Naive thymus-derived CD4-positive, alpha-beta T cell (primary cell): ENCODE measurements around the gene VPS9D1. TPM values are rescaled to one million over a fixed set of nuclear protein-coding genes. Genes with fewer than 3 reads are reported as not detected.

Experiments used
- ATAC-seq: fragments of 150-1000 bp; cut with Tn5 transposase; 2 replicates; pipeline ENCODE4 v1.10.0; 2021; ENCODE audit warnings: mild to moderate bottlenecking, moderate library complexity
- CTCF ChIA-PET: fragments of 350-600 bp; sonication (Branson Sonifier 250); formaldehyde crosslinking; loops from one replicate; lab custom pipeline; 2021; ENCODE audit warnings: antibody characterized with exemption; lab: Charles Lee
- POLR2A ChIA-PET: fragments of 350-600 bp; sonication (Branson Sonifier 250); formaldehyde crosslinking; loops from one replicate; lab custom pipeline; 2021; ENCODE audit warnings: antibody characterized with exemption, inconsistent platforms; lab: Charles Lee
- DNase-seq, 9 donors: peaks; one replicate each; pipeline versions ENCODE4 v3.0.0 to v3.0.0-alpha.2; 2020 to 2022; ENCODE audit warnings: mixed read lengths in 1 of 9
- H3K27ac ChIP-seq: one replicate; pipeline ENCODE4 v1.7.0; 2013; ENCODE audit warnings: mild to moderate bottlenecking, low read depth, low read length, moderate library complexity
- H3K27me3 ChIP-seq, 2 donors: one replicate each; pipeline ENCODE4 v1.7.0; 2013; ENCODE audit warnings: low read length in 2 of 2, mild to moderate bottlenecking in 2 of 2, moderate library complexity in 2 of 2; ENCODE audit not compliant: control insufficient read depth in 2 of 2, insufficient read depth in 2 of 2
- H3K36me3 ChIP-seq, 3 experiments: 1 replicate in 2 of 3; 2 replicates in 1 of 3; pipeline ENCODE4 v1.7.0; 2013; ENCODE audit warnings: low read length in 3 of 3, mild to moderate bottlenecking in 3 of 3, moderate library complexity in 1 of 3; ENCODE audit not compliant: insufficient read depth in 3 of 3, control insufficient read depth in 2 of 3
- H3K4me1 ChIP-seq, 2 donors: one replicate each; pipeline ENCODE4 v1.7.0; 2013; ENCODE audit warnings: low read length in 2 of 2, mild to moderate bottlenecking in 2 of 2, moderate library complexity in 1 of 2; ENCODE audit not compliant: control insufficient read depth in 2 of 2, insufficient read depth in 2 of 2
- H3K4me3 ChIP-seq: 2 replicates; pipeline ENCODE4 v1.7.0; 2013; ENCODE audit warnings: mild to moderate bottlenecking, low read length
- H3K9me3 ChIP-seq, 3 experiments: 1 replicate in 2 of 3; 2 replicates in 1 of 3; pipeline ENCODE4 v1.7.0; 2013; ENCODE audit warnings: low read length in 3 of 3; ENCODE audit not compliant: control insufficient read depth in 2 of 3
- H3K27ac Mint-ChIP-seq, 9 donors: one replicate each; pipeline ENCODE4 v1.8.0; 2020 to 2022; ENCODE audit warnings: mixed read lengths in 9 of 9, mild to moderate bottlenecking in 8 of 9, moderate library complexity in 5 of 9, inconsistent platforms in 2 of 9
- H3K27me3 Mint-ChIP-seq, 5 donors: one replicate each; pipeline ENCODE4 v1.8.0; 2021 to 2022; ENCODE audit warnings: mixed read lengths in 5 of 5, mild to moderate bottlenecking in 1 of 5
- H3K36me3 Mint-ChIP-seq, 5 donors: one replicate each; pipeline ENCODE4 v1.8.0; 2020 to 2022; ENCODE audit warnings: mixed read lengths in 5 of 5, mild to moderate bottlenecking in 3 of 5, inconsistent platforms in 1 of 5
- H3K4me1 Mint-ChIP-seq, 7 donors: one replicate each; pipeline ENCODE4 v1.8.0; 2020 to 2022; ENCODE audit warnings: mixed read lengths in 7 of 7, mild to moderate bottlenecking in 3 of 7, inconsistent platforms in 1 of 7
- H3K4me3 Mint-ChIP-seq, 10 donors: one replicate each; pipeline ENCODE4 v1.8.0; 2020 to 2022; ENCODE audit warnings: mild to moderate bottlenecking in 10 of 10, mixed read lengths in 10 of 10, moderate library complexity in 6 of 10, inconsistent platforms in 2 of 10
- H3K9me3 Mint-ChIP-seq, 11 donors: one replicate each; pipeline ENCODE4 v1.8.0; 2020 to 2022; ENCODE audit warnings: mixed read lengths in 11 of 11, mild to moderate bottlenecking in 4 of 11, inconsistent platforms in 1 of 11, moderate library complexity in 1 of 11
- intact Hi-C, 2 donors: fragments of 100-400 bp; cut with micrococcal nuclease; formaldehyde crosslinking; loops; one replicate each; pipeline ENCODE4 v1.15.1; 2023
- polyA plus RNA-seq, 2 donors: library from polyadenylated mRNA; unstranded; fragments of 300-500 nt; fragmentation: Illumina TruSeq; gene quantifications; one replicate each; pipeline ENCODE4 v1.2.3, GENCODE V29; 2021
- total RNA-seq, 6 experiments: library from RNA in 5 of 6; stranded (reverse) in 5 of 6; gene quantifications; 1 replicate in 5 of 6; 2 replicates in 1 of 6; pipeline ENCODE4 v1.2.3 and lab custom pipeline; 2021 to 2026

Gene VPS9D1
- 10 to 100 TPM; 11.2 to 28.9 (median 13.3) TPM for total RNA-seq
- 1 to 10 TPM in 1 of 2 donors, under 1 TPM in 1; 0.93 to 1.5 TPM for polyA plus RNA-seq
- 46.8 reads per million, percentile 70 among the genes with 10 or more reads in this experiment for total RNA-seq (lab: John Stamatoyannopoulos, UW)

GRCh38 chr16:89720813-89721545, at the start of gene VPS9D1, which contains the start of gene ZNF276:
VPS9D1 (minus strand) TSS chr16:89720898; CDS start chr16:89720861, 37 bp downstream.
ZNF276 (plus strand) TSS chr16:89721537; CDS start chr16:89721641, 104 bp downstream.
- DNase-seq (peak in 7 of 9 donors; percentile 73 to 88 (median 87)), ATAC-seq (peak; percentile 67)
- CTCF ChIA-PET, result no interaction called here
- intact Hi-C loops, result loop anchor here (1.0 to 10.0 kb wide), 6 partner anchors 10 to 1266 kb away; partner anchors contain the start of genes CTU2 (in 1 of the 2), FANCA (in 1 of the 2), MC1R (in 1 of the 2) and RNF166 (in 1 of the 2)
- Mint-ChIP-seq H3K36me3 (peaks cover 5 to 18% (median 15%) of the 10 kb centered on the region in 5 donors), H3K9me3 (no peaks in the 10 kb centered on the region), H3K27ac (peak within 1 kb of the TSS; percentile 88 to 99 (median 95)), H3K4me3 (peak within 1 kb of the TSS; percentile 88 to 99 (median 94)), H3K4me1 (peaks cover 13 to 37% (median 30%) of the 10 kb centered on the region in 7 donors), H3K27me3 (no peaks in the 10 kb centered on the region)
- Histone ChIP-seq H3K4me3 (peak within 1 kb of the TSS; percentile 94), H3K4me1 (peaks cover 27 to 35% of the 10 kb centered on the region in 2 donors), H3K27me3 (no peaks in the 10 kb centered on the region), H3K9me3 (no peaks in the 10 kb centered on the region), H3K36me3 (peaks cover 0 to 28% (median 3%) of the 10 kb centered on the region in 3 experiments), H3K27ac (peak within 1 kb of the TSS; percentile 89)
- POLR2A ChIA-PET, result interaction anchor here (0.8 to 4.3 kb wide), 9 partner anchors 9 to 70 kb away, joined by 3 to 17 read pairs (median 6); no protein-coding TSS in a partner anchor

GRCh38 chr16:89770367-89770766, 49.7 kb upstream of the VPS9D1 start:
- CTCF ChIA-PET, result interaction anchor here (0.8 kb wide), 1 partner anchor 50 kb away, joined by 3 read pairs; no protein-coding TSS in a partner anchor
- intact Hi-C loops, result no loop called here
- no peaks in the 10 kb centered on the region for H3K9me3 Mint-ChIP-seq

GRCh38 chr16:89765292-89765830, 44.7 kb upstream of the VPS9D1 start:
- H3K9me3 ChIP-seq, result no peaks in the 10 kb centered on the region
- H3K4me1 ChIP-seq, result peaks cover 14 to 24% of the 10 kb centered on the region in 2 donors
- peak overlapping the region; percentile 43 for H3K27ac ChIP-seq
- CTCF ChIA-PET, result interaction anchor here (1.4 kb wide), 1 partner anchor 59 kb away, joined by 5 read pairs; no protein-coding TSS in a partner anchor
- Mint-ChIP-seq H3K36me3 (peaks cover 0 to 24% (median 0%) of the 10 kb centered on the region in 5 donors), H3K27ac (peak overlapping the region in 6 of 9 donors; percentile 49 to 91 (median 77)), H3K27me3 (no peaks in the 10 kb centered on the region), H3K9me3 (no peaks in the 10 kb centered on the region), H3K4me3 (peak overlapping the region in 9 of 10 donors; percentile 14 to 94 (median 68)), H3K4me1 (peaks cover 13 to 38% (median 27%) of the 10 kb centered on the region in 7 donors)
- H3K4me3 ChIP-seq, result peak overlapping the region; percentile 58
- no peaks in the 10 kb centered on the region for H3K36me3 ChIP-seq
- POLR2A ChIA-PET, result interaction anchor here (0.6 kb wide), 1 partner anchor 50 kb away, joined by 3 read pairs; no protein-coding TSS in a partner anchor
- DNase-seq (no peak), ATAC-seq (no peak)
- H3K27me3 ChIP-seq, result no peaks in the 10 kb centered on the region
- intact Hi-C loops, result loop anchor here in 1 of 2 donors (2.0 kb wide), 1 partner anchor 19 kb away; no protein-coding TSS in a partner anchor

More at GRCh38 chr16:89770367-89770766, 49.7 kb upstream of the VPS9D1 start:
- H3K27me3 Mint-ChIP-seq, result no peaks in the 10 kb centered on the region
- H3K36me3 ChIP-seq, result no peaks in the 10 kb centered on the region
- ATAC-seq, result no peak
- H3K27me3 ChIP-seq, result no peaks in the 10 kb centered on the region
- peaks cover 0 to 3% (median 0%) of the 10 kb centered on the region in 7 donors for H3K4me1 Mint-ChIP-seq
- no peaks in the 10 kb centered on the region for H3K9me3 ChIP-seq
- no peak overlapping the region for H3K27ac ChIP-seq
- peaks cover 0 to 19% (median 0%) of the 10 kb centered on the region in 5 donors for H3K36me3 Mint-ChIP-seq
- DNase-seq, result no peak
- H3K4me1 ChIP-seq, result no peaks in the 10 kb centered on the region
- H3K27ac Mint-ChIP-seq, result no peak overlapping the region
- POLR2A ChIA-PET, result no interaction called here
- H3K4me3 ChIP-seq, result no peak overlapping the region
- no peak overlapping the region for H3K4me3 Mint-ChIP-seq

- POLR2A ChIA-PET, result interaction anchor here (0.8 to 1.1 kb wide), 2 partner anchors 14 to 32 kb away, joined by 4 read pairs; no protein-coding TSS in a partner anchor
- H3K27ac ChIP-seq, result peak overlapping the region; percentile 43
Measured at GRCh38 chr16:89764711-89765201, 44.1 kb upstream of the VPS9D1 start.

GRCh38 chr16:89761304-89761922, 40.7 kb upstream of the VPS9D1 start:
- peak; percentile 29 for ATAC-seq
- intact Hi-C loops, result loop anchor here in 1 of 2 donors (1.0 to 2.0 kb wide), 2 partner anchors 21 to 39 kb away; no protein-coding TSS in a partner anchor
- DNase-seq, result peak in 6 of 9 donors; percentile 15 to 57 (median 51)
- Mint-ChIP-seq H3K36me3 (peaks cover 0 to 30% (median 0%) of the 10 kb centered on the region in 5 donors), H3K27me3 (no peaks in the 10 kb centered on the region), H3K9me3 (peaks cover 0 to 2% (median 0%) of the 10 kb centered on the region in 11 donors), H3K4me1 (peaks cover 16 to 46% (median 37%) of the 10 kb centered on the region in 7 donors), H3K27ac (peak overlapping the region; percentile 90 to 92 (median 92)), H3K4me3 (peak overlapping the region; percentile 77 to 93 (median 90))
- Histone ChIP-seq H3K4me3 (peak overlapping the region; percentile 41), H3K4me1 (peaks cover 22 to 27% of the 10 kb centered on the region in 2 donors), H3K9me3 (no peaks in the 10 kb centered on the region), H3K27ac (peak overlapping the region; percentile 39), H3K36me3 (no peaks in the 10 kb centered on the region), H3K27me3 (no peaks in the 10 kb centered on the region)
- CTCF ChIA-PET, result interaction anchor here (0.6 to 2.5 kb wide), 7 partner anchors 10 to 100 kb away, joined by 3 to 7 read pairs (median 3); no protein-coding TSS in a partner anchor
- POLR2A ChIA-PET, result interaction anchor here (0.5 to 3.5 kb wide), 13 partner anchors 10 to 445 kb away, joined by 3 to 24 read pairs (median 6); partner anchors contain the start of gene VPS9D1

More at GRCh38 chr16:89764711-89765201, 44.1 kb upstream of the VPS9D1 start:
- no peaks in the 10 kb centered on the region for H3K36me3 ChIP-seq
- Mint-ChIP-seq H3K4me1 (peaks cover 13 to 42% (median 33%) of the 10 kb centered on the region in 7 donors), H3K4me3 (peak overlapping the region; percentile 56 to 94 (median 69)), H3K27ac (peak overlapping the region; percentile 49 to 91 (median 85)), H3K36me3 (peaks cover 0 to 26% (median 0%) of the 10 kb centered on the region in 5 donors), H3K9me3 (no peaks in the 10 kb centered on the region), H3K27me3 (no peaks in the 10 kb centered on the region)
- H3K4me1 ChIP-seq, result peaks cover 20 to 27% of the 10 kb centered on the region in 2 donors
- H3K27me3 ChIP-seq, result no peaks in the 10 kb centered on the region
- DNase-seq, result no peak
- intact Hi-C loops, result loop anchor here in 1 of 2 donors (2.0 kb wide), 1 partner anchor 20 kb away; no protein-coding TSS in a partner anchor
- peak overlapping the region; percentile 58 for H3K4me3 ChIP-seq
- CTCF ChIA-PET, result interaction anchor here (1.4 kb wide), 1 partner anchor 59 kb away, joined by 5 read pairs; no protein-coding TSS in a partner anchor
- H3K9me3 ChIP-seq, result no peaks in the 10 kb centered on the region
- peak; percentile 81 for ATAC-seq
